ENCODE measurements around the gene SYNDIG1.

- TF ChIP-seq CTCF (IDR thresholded peaks at IDR 0.05) = no peak
- no peak for TF ChIP-seq POLR2A (IDR thresholded peaks at IDR 0.05)
These were observed 691 bp downstream of the SYNDIG1 start for GRCh38 chr20:24469894-24470745.

Data from tibial nerve (tissue), 3 donors.